GM12878 (cell line): Measurements from ENCODE around the gene NUP62. TPM values are rescaled to one million over a fixed set of nuclear protein-coding genes. Genes with fewer than 3 reads are reported as not detected.

ENCODE experiments used
- BACH1 ChIP-seq: fragments of 450-650 bp; IDR thresholded peaks from 2 replicates; pipeline ENCODE4 v1.6.1; 2017; ENCODE audit warnings: mild to moderate bottlenecking, borderline replicate concordance
- CUX1 ChIP-seq: IDR thresholded peaks from 2 replicates; pipeline ENCODE4 v1.6.1; 2012; ENCODE audit warnings: improper control_type of control experiment, low read depth, low read length; ENCODE audit not compliant: insufficient replicate concordance
- FOXM1 ChIP-seq: IDR thresholded peaks from 2 replicates; pipeline ENCODE4 v1.6.1; 2012; ENCODE audit warnings: low read depth, mild to moderate bottlenecking, inconsistent platforms, low read length, moderate library complexity
- IRF5 ChIP-seq: fragments of 450-650 bp; IDR thresholded peaks from 2 replicates; pipeline ENCODE4 v1.6.1; 2017; ENCODE audit warnings: borderline replicate concordance
- KLF5 ChIP-seq: fragments of 450-650 bp; IDR thresholded peaks from 2 replicates; pipeline ENCODE4 v1.6.1; 2014; ENCODE audit warnings: mild to moderate bottlenecking; ENCODE audit not compliant: partially characterized antibody
- MYC ChIP-seq: IDR thresholded peaks from 2 replicates; pipeline ENCODE4 v1.6.1; 2011; ENCODE audit warnings: mild to moderate bottlenecking, low read length, moderate library complexity, inconsistent platforms; ENCODE audit not compliant: insufficient read depth, insufficient replicate concordance, insufficient read length, severe bottlenecking
- NFIC ChIP-seq: IDR thresholded peaks from 2 replicates; pipeline ENCODE4 v1.6.1; 2012; ENCODE audit warnings: low read depth, mild to moderate bottlenecking, inconsistent platforms, low read length, moderate library complexity
- PKNOX1 ChIP-seq: fragments of 450-650 bp; IDR thresholded peaks from 2 replicates; pipeline ENCODE4 v1.6.1; 2016; ENCODE audit warnings: mild to moderate bottlenecking
- POLR2AphosphoS2 ChIP-seq: IDR thresholded peaks from 2 replicates; pipeline ENCODE4 v1.6.1; 2011; ENCODE audit warnings: low read depth, mild to moderate bottlenecking, low read length, improper control_type of control experiment, moderate library complexity
- RBBP5 ChIP-seq: fragments of 200-600 bp; sonication (generic); conservative IDR thresholded peaks from 2 replicates; pipeline ENCODE4 v1.6.1; 2016
- ZBTB4 ChIP-seq: fragments of 450-650 bp; formaldehyde crosslinking; IDR thresholded peaks from 2 replicates; pipeline ENCODE4 v1.4.0; 2022; ENCODE audit warnings: mild to moderate bottlenecking, moderate library complexity
- ZZZ3 ChIP-seq: IDR thresholded peaks from 2 replicates; pipeline ENCODE4 v1.6.1; 2011; ENCODE audit warnings: low read depth; ENCODE audit not compliant: control insufficient read depth, insufficient read length
- polyA plus RNA-seq, 11 experiments: library from polyadenylated mRNA; depleted of rRNA in 4 of 11; unstranded in 6 of 11; stranded (reverse) in 5 of 11; fragments of >200 nt; fragmentation: Nextera tagmentation in 4 of 11; fragmentation: Illumina TruSeq in 1 of 11; extraction: Ambion mirVana in 4 of 11; extraction: Trizol in 1 of 11; gene quantifications; 1 replicate in 1 of 11; 2 replicates in 10 of 11; pipeline versions ENCODE4 v1.2.1 to v1.2.3, GENCODE V29; 2011 to 2016; ENCODE audit warnings: inconsistent platforms in 2 of 11, missing spikeins in 2 of 11, low read depth in 1 of 11
- total RNA-seq, 4 experiments: library from RNA; depleted of rRNA in 3 of 4; stranded (reverse); fragments of >200 nt in 3 of 4; fragmentation: Illumina TruSeq in 1 of 4; extraction: Trizol in 1 of 4; gene quantifications; 2 replicates each; pipeline versions ENCODE4 v1.2.1 to v1.2.3, GENCODE V29; 2013 to 2021

NUP62 gene
- total and polyA plus RNA-seq, 10 of the 15 experiments (the other 5 are each of a cell fraction or from before 2014, with no cell fraction given) = 19.5 to 110 (median 66.9) TPM

- TF ChIP-seq CUX1 (no peak), IRF5 (no peak), PKNOX1 (no peak), POLR2AphosphoS2 (0 out of 2 replicates have a peak, but pooled peaks have one; percentile 29), ZZZ3 (no peak), ZBTB4 (CRISPR knock-in tag) (no peak), BACH1 (0 out of 2 replicates have a peak, but pooled peaks have one; percentile 28), RBBP5 (no peak), MYC (no peak), KLF5 (no peak), NFIC (no peak), FOXM1 (no peak)
Measured at GRCh38 chr19:49924004-49924880, 5.1 kb downstream of the NUP62 start (continued).
